DMS 273 (cell line): Measurements from ENCODE around the gene RNF13.
"Not testable (repeated sequence)": the region's sequence is repeated elsewhere in the genome, so short reads cannot be mapped to it uniquely, and the experiment has no call there.

Source experiments
- DNase-seq: peaks from one replicate; lab custom pipeline; 2025; ENCODE audit not compliant: unreplicated experiment; lab: John Stamatoyannopoulos, UW

The RNF13 gene

DNA sequence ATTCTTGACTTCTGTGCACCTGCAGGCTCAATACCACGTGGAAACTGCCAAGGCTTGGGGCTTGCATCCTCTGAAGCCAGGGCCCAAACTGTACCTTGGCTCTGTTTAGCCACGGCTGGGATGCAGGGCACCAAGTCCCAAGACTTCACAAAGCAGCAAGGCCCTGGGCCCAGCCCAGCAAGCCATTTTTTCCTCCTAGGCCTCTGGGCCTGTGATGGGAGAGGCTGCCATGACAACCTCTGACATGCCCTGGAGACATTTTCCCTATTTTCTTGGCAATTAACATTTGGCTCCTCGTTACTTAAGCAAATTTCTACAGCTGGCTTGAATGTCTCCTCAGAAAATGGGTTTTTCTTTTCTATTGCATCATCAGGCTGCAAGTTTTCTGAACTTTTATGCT, 25.5 kb downstream of the RNF13 start:
- DNase-seq: not testable (repeated sequence)

DNA sequence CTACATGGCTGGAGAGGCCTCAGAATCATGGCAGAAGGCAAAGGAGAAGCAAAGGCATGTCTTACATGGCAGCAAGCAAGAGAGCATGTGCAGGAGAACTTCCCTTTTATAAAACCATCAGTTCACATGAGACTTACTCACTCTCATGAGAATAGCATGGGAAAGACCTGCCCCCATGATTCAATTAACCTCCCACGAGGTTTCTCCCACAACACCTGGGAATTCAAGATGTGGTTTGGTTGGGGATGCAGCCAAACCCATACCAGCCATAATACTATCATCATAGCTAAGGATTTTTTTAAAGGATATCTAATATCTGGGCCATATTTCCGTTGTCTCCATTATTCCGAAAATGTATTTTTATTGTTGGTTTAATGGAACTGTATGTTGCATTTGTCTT, 26.5 kb downstream of the RNF13 start:
- not testable (repeated sequence) for DNase-seq

DNA sequence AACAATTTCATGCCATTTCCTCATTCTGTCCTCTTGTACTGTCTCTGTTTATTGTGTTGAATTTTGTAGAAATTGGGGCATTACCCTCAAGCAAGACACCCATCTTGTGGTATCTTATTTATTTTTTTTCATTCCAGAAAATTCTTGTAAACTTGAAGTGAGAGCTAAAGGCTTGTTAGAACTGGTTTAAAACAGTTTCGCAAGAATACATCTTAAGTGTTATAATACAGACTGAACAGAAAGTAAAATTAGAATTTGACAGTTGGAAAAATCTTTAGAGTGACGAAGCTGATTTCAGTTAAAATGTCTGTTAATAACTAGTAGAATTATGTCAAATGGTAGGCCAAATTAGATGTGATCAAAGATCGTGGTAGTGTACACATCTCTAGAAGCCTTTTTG, 26.9 kb downstream of the RNF13 start:
- no peak for DNase-seq

DNA sequence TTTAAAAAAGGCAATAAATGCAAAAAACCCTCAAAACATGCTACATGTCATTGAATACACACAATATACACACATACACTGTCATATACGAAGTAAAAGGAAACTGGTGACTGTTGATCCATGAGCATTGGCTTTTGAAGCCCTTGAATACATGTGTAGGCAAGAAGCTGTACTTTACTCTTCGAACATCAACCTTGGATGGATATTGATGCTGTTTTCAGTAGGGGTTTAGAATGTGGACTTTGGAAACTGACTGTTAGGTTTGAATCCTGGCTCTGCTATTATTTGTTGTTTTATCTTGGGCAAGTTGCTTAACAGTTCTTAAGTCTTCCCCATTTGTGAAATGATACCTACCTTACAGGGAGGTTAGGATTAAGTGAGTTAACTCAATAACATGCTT, 30.5 kb downstream of the RNF13 start:
- no peak for DNase-seq

DNA sequence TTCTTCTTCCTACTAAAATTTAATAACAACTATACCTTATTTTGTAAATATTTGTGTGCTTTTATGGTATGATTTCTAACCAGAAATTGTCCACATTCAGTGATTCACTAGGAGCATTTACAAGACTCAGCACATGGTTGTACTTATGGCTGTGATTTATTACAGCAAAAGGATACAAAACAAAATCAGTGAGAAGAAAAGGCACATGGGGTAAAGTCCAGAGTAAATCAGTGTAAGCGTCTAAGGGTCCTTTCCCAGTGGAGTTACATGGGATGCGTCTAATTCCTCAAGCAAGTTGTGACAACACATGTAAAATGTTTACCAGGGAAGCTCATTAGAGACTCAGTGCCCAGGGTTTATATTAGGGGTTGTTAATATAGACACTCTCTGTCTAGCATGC, 31.1 kb downstream of the RNF13 start:
- no peak for DNase-seq

DNA sequence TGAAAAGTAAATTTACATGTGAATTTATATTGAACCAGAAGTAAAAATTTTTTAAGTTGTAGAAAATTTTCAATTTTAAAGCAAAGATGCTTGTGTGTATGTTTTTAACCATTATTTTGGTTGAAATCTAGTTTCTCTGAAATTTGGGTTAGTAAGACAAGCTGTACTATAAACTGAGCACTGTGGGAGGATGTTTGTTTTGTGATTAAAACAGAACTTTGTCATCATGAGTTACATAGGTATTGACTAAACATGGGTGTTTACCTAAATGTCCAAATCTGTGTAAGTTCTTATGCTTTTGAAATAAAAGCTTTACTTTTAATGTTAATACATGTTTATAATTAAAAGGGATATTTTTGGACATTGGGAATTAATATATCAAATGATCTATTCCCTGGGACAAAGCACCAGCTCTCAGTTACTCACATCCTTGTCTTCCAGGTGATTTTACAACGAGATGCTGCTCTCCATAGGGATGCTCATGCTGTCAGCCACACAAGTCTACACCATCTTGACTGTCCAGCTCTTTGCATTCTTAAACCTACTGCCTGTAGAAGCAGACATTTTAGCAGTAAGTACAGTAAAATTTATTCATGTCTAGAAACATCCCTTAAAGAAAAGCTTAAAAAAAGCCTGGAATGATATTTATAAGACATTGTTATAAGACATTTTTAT, 32.7 kb downstream of the RNF13 start:
- DNase-seq: no peak

DNA sequence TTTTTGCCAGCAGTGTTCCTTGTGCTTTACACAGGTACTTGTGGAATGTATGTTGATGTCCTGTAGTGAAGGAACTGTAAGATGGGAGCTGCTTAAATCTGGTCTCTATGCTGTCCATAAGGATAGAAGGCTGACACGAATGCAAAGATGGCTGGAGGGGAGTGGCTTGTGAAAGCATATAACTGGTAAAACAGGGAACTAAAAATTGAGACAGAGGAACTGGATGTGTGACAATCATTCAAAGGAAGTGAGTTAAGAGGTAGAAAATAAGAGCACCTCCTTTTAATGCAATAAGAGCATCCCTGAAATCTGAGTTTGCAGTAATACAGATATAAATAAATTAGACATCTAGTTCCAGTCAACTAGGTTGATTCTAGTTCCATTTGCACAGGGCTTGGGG, 35.2 kb downstream of the RNF13 start:
- no peak for DNase-seq

DNA sequence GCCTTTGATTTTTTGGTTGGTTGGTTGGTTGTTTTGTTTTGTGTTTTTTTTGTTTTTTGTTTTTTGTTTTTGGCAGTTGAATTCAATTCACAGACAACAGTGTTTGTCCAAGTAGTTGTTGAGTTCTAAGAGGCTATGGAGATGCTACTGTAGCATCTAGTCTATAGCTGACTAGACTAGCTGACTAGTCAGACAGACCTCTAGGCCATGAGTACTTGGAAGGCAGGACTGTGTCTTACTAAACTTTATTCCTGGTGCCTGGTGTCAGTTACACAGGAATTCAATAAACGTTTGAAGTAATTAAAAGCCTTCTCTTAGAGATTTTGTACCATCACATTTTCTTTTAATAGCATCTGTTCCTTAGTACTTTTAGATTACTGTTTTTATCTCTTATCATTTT, 35.7 kb downstream of the RNF13 start:
- no peak for DNase-seq

DNA sequence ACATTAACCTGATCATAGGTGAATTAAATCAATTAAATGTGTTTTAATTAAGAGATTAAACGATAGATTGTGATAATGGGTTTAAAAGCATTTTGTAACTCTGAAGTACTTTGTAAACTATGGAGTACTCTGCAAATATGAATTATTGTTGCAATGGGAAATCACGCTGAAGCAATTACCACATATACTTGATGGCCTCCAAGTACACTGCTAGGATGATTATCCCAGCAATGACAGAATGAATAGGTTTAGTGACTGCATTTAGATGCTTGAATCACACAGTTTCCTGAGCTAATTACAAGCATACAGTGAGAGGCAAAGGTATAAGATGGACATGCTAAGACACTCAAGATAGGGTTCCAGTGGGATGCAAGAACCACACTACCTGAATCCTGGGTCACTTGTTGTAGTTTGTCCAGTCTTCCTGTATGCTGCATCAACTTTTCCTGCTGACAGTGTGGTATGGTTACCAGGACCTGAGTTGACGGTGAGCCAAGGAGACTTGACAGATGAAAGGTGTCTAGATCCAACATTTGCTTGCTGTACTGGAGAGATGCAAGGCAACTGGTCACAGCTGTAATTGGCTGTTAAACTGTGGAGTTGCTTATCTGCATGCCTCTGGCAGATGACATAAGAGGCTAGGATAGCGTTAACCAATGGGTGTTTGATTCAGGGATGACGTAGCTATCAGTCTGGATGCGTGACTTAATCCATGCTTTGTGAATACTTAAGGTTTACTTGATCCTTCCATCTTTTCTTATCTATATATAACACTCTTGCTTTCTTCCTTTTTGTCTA, 38.0 kb downstream of the RNF13 start:
- no peak for DNase-seq

DNA sequence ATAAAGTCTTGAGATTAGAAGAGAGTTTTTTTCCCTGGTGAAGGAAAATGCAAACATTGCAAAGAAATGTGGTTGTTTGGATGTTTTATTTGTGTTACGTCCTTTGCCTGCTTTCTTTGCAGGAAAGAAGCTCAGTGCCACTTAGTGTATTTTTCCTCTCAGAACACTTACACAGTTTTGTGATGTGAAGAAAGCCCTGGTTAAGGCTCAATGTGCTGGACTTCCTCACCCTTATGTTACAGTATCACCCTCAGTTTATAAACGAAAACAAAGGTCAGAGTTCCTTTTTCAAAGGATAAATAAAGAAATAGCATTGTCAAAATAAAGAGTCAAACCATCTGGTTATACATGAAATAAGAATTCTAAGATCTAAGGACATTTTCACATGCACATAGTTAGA, 45.9 kb downstream of the RNF13 start:
- no peak for DNase-seq

DNA sequence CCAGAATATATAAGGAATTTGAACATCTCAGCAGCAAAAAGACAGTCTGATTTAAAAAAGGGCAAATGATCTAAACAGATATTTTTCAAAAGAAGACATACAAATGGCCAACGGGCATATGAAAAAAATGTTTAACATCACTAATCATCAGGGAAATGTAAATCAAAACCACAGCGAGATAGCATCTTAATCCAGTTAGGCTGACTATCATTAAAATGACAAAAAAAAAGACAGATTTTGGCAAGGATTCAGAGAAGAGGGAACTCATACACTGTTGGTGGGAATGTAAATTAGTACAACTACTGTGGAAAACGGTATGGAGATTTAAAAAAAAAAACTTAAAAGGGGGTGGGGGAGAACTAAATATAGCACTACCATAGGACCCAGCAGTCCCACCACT, 47.9 kb downstream of the RNF13 start:
- DNase-seq: peak; percentile 6

DNA sequence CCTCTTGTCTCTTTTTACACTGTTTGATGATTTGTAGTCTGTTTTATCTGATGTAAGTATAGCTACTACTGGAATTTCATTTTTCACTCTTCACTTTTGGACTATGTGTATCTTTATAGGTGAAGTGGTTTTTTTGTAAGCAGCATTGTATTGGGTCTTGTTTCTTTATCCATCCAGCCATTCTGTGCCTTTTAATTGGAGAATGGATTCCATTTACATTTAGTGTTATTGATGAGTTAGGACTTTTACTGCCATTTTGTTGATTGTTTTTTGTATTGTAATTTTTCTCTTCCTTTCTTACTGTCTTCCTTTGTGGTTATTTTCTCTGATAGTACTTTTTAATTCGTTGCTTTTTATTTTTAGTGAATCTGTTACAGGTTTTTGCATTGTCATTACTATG, 54.5 kb downstream of the RNF13 start:
- no peak for DNase-seq

DNA sequence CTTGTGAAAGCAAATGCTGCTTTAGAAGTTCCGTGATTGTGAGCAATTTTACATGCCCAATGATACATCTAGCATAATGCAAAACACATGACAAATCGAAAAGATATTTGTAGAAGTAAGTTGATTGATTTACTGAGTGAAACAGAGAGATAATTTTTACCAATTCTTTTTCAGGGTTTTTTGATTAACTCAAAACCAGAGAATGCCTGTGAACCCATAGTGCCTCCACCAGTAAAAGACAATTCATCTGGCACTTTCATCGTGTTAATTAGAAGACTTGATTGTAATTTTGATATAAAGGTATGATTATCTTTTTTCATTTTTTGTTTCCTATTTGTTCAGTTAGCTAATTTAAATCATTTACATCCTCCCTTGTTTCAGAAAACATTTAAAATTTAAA, 58.8 kb downstream of the RNF13 start:
- no peak for DNase-seq

DNA sequence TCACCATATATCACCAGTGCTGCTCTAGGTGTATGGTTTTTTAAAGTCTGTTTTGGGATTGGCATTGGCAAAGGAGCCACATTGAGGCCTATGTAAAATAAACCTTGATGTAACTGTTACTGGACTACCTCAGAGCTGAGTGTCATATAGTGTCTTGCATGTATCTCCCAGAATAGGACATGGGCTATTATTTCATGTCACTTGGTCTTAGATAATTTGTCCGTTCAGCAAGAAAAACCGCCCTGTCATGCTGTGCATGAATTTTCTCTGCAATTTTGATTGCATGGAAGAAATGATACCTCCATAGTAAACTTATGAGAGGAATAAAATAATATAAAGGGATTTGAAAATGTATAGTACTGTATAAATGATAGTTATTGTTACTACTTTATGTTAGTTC, 59.6 kb downstream of the RNF13 start:
- DNase-seq: no peak

DNA sequence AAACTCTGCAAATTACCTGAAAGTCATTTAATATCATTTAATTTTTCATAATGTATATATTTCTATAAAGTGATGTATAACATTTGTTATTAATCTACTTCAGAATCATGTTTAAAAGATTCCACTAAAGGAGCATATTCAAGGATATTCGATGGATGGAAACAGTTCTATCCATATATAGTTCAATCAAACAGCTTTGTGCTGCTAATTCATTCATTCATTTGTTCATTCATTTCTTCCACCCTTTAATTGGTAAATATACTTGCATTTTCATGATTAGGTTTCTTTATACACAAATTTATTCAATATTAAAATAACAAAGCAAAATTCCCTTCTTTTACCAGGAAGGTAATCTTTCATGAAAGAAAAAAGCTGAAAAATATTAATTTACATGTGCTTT, 64.7 kb downstream of the RNF13 start:
- no peak for DNase-seq

DNA sequence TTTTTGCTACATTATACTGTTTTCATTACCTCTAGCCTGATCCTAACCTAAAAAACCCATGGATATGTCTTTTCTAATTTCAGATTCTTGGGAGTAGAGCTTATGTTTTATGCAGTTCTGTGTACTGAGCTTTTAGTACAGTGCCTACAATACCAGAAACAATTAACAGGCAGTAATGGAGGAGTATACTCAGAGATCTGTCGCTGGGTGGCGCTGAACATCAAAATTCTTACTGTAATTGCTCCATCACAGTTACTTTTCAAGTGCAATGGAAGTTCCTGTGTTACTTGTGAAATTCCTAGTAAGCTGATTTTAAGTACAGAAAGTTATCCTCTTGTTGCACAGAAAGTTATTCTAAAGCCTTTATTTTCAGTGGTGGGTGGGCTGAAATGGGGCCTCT, 66.9 kb downstream of the RNF13 start:
- peak; percentile 75 for DNase-seq

DNA sequence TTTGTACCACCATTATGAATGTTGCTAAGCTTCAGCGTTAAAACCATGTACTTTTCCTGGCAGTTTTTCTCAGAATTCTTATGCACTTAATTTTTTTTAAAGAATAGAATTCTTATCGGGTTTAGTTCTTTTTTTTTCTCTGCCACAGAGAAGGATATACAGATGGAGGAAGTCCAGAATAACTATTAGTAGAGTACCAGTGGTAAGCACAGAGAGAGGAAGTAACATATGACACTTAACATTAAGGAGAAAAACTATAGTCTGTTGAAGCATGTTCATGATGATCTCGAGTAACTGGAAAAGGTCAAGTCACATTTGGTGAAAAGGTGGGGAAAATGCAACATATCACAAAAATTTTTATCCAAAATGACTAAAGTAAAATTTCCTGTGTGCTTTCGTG, 68.9 kb downstream of the RNF13 start:
- DNase-seq: no peak

DNA sequence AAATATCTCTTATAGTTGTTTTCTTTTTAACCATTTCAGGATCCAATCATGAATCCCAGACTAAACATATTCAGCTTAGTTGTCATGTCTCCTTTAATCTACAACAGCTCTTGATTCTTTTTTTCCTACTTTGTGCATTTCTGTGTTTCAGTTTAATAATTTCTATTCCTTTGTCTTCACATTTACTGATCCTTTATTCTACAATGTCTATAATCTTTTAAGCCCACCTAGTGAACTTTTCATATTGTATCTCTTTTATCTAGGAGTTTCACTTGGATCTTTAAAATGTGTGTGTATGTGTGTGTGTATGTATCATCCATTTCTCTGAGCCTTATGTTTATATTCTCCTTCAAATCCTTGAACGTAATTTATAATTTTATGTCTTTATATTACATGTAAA, 70.1 kb downstream of the RNF13 start:
- DNase-seq: no peak

DNA sequence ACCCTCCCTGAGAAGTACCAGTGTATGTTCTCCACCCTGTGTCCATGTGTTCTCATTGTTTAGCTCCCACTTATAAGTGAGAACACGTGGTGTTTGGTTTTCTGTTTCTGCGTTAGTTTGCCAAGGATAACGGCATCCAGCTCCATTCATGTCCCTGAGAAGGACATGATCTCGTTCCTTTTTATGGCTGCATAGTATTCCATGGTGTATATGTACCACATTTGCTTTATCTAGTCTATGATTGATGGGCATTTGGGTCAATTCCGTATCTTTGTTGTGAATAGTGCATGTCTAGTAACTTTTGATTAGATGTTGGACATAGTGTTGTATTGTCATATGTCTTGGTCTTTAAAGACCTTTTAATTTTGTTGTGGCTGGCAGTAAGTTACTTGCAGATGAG, 70.8 kb downstream of the RNF13 start:
- DNase-seq: not testable (repeated sequence)

DNA sequence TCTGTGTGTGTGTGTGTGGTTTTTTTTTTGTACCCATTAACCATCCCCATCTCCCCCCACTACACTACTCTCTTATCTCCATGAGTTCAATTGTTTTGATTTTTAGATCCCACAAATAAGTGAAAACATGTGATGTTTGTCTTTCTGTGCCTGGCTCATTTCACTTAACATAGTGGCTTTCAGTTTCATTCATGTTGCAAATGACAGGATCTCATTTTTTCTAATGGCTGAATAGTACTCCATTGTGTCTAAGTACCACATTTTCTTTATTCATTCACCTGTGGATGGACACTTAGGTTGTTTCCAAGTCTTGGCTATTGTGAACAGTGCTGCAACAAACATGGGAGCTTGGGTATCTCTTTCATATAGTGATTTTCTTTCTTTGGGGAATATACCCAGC, 71.8 kb downstream of the RNF13 start:
- not testable (repeated sequence) for DNase-seq

DNA sequence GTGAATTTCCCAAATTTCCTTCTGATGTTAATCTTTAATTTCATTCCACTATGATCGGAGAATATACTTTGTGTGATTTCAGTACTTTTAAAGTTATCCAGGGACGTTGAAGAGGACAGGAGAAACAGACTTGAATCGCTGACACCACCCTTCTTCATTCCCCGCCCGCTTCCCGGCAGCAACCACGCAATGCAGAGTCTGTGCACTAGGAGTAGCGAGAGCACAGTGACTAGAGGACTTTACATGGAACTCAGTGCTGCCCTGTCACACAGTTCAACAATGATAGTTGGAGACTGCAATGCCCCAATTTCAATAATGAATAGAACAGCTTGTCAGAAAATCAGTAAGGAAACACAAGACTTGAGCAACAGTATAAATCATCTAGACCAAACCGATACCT, 73.9 kb downstream of the RNF13 start:
- DNase-seq: no peak

DNA sequence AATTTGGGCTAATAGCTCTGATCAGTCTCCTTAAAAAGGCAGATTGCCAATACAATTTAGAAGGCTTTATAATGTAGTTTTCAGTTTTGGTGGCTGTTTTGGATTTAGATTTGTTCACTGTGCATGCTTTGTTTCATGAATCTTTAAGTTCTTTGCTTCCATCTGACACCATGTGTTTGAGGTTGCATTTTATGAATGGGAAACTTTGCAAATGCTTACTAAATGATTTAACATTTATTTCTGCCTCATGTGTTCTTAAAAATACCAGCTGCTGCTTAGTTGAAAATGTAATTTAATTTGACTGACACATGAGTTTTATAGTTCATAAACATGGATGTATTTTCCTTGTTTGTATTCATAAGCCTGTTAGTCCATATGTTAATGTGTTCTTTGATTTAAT, 78.6 kb downstream of the RNF13 start:
- DNase-seq: peak; percentile 68

DNA sequence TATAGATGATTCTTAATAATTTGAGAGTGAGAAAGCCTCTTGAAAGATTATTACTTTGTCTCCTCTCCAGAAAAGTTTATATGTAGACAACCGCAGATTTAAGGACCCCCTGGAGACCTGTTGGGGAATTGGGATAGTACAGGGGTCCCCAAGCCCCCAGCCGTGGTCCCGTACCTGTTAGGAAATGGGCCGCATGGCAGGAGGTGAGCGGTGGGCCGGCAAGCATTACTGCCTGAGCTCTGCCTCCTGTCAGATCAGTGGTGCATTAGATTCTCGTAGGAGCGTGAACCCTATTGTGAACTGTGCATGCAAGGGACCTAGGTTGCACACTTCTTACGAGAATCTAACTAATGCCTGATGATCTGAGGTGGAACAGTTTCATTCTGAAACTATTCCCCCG, 79.4 kb downstream of the RNF13 start:
- DNase-seq: no peak
